Fibroblast of mammary gland (primary cell): Measurements from ENCODE around the gene SPDEF.

ENCODE experiments used
- DNase-seq: peaks from one replicate; pipeline ENCODE4 v3.0.0-alpha.2; 2010; ENCODE audit warnings: low read depth
- H3K4me3 ChIP-seq: 2 replicates; pipeline ENCODE4 v1.5.1; 2011; ENCODE audit warnings: low read depth, mild to moderate bottlenecking, low read length, moderate library complexity; ENCODE audit not compliant: control insufficient read depth
- TF ChIP-seq, protein P1 (sequence below): conservative IDR thresholded peaks from 2 replicates; pipeline ENCODE4 v1.5.1; 2011; ENCODE audit warnings: low read depth, low read length, inconsistent platforms; ENCODE audit not compliant: control insufficient read depth, insufficient read depth

Gene SPDEF

DNA sequence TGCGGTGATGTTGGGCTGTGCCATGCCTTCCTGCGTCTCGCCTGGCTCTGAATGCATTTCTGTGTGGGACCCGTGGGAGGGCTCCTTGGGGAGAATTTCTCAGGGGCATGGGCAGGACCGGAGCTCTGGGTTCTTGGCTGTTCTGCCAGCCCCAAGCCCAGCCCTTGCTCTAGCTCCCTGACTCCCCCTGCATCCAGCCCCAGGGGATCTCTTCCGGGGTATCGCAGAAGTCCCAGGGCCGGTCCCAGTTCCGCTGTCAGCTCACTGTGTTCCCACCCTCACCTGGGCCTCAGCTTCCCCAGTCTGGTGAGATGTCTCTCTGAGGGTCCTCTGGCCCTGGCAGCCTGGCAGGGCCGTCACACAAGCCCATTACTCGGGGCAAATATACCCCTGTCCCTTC lies 20.5 kb downstream of the SPDEF start:
- TF ChIP-seq, protein P1, sequence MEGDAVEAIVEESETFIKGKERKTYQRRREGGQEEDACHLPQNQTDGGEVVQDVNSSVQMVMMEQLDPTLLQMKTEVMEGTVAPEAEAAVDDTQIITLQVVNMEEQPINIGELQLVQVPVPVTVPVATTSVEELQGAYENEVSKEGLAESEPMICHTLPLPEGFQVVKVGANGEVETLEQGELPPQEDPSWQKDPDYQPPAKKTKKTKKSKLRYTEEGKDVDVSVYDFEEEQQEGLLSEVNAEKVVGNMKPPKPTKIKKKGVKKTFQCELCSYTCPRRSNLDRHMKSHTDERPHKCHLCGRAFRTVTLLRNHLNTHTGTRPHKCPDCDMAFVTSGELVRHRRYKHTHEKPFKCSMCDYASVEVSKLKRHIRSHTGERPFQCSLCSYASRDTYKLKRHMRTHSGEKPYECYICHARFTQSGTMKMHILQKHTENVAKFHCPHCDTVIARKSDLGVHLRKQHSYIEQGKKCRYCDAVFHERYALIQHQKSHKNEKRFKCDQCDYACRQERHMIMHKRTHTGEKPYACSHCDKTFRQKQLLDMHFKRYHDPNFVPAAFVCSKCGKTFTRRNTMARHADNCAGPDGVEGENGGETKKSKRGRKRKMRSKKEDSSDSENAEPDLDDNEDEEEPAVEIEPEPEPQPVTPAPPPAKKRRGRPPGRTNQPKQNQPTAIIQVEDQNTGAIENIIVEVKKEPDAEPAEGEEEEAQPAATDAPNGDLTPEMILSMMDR: no peak
- no peak overlapping the region for H3K4me3 ChIP-seq
- no peak for DNase-seq

DNA sequence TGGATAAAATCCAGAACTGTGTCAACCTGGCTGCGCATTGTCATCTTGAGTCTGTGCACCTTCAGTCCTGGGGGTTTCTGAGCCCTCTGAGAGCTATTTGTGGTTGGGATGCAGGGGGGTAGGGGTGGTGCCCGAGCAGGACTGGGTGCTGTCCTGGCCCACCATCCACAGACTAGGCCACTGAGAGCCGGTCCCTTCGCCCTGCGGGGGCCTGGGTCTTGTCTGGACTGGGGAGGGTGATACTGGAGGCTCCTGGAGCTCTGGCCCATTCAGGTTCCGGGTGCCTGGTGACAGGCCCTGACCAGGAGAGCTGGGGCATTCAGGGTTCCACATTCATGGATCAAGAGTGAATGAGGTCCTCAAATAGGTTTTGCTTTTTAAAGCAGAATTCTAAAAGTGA lies 20.9 kb downstream of the SPDEF start:
- TF ChIP-seq, protein P1: no peak
- no peak overlapping the region for H3K4me3 ChIP-seq
- no peak for DNase-seq

DNA sequence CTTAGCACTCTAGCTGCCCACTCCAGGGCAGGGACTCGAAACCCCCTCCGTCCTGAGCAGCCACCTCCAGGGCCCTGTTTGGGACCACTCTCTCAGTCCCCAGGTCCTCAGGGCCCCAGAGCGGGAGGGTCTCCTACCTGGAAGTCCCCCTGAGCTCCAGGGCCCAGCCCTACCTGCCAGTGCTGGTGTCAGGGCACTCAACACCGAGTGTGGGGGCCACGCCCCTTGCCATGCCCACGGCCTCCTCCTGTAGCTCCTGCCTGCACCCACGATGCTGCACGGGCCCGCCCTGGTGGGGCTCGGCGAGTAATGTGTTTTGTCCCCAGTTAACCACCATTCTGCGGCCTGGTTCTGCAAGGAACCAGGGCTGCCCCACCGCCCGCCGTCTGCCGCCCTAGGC lies 21.5 kb downstream of the SPDEF start:
- TF ChIP-seq, protein P1: no peak
- no peak for DNase-seq
- H3K4me3 ChIP-seq: no peak overlapping the region

DNA sequence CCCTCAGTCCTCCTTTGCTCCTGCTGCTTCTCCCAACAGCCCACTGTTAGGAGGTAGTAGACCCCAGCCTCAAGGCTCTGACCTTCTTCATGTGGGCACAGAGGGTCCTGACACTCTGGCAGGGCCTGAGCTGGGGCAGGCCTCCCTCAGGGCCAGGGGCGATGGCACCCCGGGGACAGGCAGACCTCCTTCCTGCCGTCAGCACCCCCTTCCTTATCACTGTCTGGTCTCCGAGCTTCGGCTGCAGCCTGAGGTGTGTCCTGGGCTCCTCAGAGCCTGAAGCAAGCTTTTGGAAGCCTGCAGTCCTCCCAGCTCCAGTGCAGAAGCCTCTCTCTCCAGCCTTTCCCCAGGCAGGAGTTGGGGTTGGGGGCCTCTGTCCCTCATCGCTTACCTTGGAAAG lies 22.0 kb downstream of the SPDEF start:
- TF ChIP-seq, protein P1: no peak
- DNase-seq: no peak

DNA sequence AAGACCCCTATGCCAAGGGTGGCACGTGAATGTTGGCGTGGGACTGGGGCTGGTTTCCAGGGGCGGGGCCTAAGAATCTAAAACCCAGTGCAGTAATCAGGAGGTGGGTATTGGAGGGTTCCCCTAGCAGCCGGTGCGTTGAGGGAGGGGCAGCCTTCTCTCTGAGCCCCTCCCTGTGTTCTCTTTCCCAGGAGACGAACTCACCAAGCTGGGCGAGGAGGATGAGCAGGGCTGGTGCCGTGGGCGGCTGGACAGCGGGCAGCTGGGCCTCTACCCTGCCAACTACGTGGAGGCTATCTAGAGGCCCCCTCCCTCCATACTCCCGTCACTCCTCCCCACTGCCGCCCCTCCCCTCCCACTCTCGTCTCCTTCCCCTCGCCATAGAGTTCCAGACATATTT lies 23.9 kb downstream of the SPDEF start:
- peak overlapping the region; percentile 19 for H3K4me3 ChIP-seq
- DNase-seq: no peak
- TF ChIP-seq, protein P1: no peak

More for the DNA sequence above, 22.0 kb downstream of the SPDEF start:
- no peak overlapping the region for H3K4me3 ChIP-seq

DNA sequence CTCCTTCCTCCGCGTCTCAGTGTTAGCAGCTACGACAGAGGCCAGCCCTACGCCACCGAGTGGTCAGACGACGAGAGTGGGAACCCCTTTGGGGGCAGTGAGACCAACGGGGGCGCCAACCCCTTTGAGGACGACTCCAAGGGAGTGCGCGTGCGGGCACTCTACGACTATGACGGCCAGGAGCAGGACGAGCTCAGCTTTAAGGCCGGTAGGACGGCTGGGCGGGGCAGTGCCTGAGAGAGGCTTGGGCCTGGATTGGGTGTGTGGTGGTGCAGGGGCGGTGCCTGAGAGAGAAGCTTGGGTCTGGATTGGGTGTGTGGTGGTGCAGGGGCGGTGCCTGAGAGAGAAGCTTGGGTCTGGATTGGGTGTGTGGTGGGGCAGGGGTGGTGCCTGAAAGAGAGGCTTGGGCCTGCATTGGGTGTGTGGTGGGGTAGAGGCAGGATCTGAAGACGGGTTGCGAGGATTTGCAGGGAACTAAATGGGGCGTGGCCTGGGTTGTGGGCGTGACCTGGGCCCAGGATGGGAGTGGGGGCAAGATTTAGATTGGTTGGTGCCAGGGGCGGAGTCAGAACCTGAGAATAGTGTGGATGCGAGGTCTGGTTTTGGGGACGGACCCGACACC lies 24.4 kb downstream of the SPDEF start:
- H3K4me3 ChIP-seq: peak overlapping the region; percentile 19
- peak; percentile 79 for DNase-seq
- TF ChIP-seq, protein P1: no peak

DNA sequence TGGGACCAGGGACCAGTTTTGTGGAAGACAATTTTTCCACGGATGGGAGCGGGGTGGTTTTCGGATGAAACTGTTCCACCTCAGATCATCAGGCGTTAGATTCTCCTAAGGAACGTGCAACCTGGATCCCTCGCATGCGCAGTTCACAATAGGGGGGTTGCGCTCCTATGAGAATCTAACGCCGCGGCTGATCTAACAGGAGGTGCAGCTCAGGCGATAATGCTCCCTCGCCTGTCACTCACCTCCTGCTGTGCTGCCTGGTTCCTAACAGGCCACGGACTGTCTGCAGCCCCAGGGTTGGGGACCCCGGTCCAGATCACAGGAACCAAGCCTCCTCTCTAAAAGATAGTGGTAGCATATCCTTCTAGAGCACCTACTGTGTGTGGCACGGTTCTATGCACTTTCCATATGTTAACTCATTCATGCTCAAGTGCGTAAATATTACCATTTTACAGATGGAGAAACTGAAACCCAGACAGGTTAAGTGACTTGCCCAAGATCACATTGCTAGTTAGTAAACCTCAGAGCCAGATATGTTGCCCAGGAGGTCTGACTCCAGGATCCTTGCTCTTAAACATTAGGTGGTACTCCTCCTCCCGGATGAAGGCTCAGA lies 25.3 kb downstream of the SPDEF start:
- TF ChIP-seq, protein P1: no peak

More for the DNA sequence above, 25.3 kb downstream of the SPDEF start:
- DNase-seq: no peak
- H3K4me3 ChIP-seq: no peak overlapping the region
